RPMI8226 (cell line): ENCODE results near the gene ZNF689.
"Not testable (repeated sequence)": the region's sequence is repeated elsewhere in the genome, so short reads cannot be mapped to it uniquely, and the experiment has no call there.

Experiments
- DNase-seq: peaks from one replicate; pipeline ENCODE4 v3.0.0-alpha.2; 2015

Gene ZNF689

GRCh38 chr16:30633526-30633925 lies 23.3 kb upstream of the ZNF689 start:
- DNase-seq, result no peak

DNA sequence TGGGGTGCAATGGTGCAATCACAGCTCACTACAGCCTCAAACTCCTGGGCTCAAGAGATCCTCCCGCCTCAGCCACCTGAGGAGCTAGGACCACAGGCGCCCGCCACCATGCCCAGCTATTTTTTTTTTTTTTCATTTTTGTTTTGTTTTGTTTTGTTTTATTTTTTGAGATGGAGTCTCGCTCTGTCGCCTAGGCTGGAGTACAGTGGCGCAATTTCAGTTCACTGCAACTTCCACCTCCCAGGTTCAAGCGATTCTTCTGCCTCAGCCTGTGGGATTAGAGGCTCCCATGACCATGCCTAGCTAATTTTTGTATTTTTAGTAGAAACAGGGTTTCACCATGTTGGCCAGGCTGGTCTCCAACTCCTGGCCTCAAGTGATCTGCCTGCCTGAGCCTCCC lies 22.3 kb upstream of the ZNF689 start:
- DNase-seq, result not testable (repeated sequence)

DNA sequence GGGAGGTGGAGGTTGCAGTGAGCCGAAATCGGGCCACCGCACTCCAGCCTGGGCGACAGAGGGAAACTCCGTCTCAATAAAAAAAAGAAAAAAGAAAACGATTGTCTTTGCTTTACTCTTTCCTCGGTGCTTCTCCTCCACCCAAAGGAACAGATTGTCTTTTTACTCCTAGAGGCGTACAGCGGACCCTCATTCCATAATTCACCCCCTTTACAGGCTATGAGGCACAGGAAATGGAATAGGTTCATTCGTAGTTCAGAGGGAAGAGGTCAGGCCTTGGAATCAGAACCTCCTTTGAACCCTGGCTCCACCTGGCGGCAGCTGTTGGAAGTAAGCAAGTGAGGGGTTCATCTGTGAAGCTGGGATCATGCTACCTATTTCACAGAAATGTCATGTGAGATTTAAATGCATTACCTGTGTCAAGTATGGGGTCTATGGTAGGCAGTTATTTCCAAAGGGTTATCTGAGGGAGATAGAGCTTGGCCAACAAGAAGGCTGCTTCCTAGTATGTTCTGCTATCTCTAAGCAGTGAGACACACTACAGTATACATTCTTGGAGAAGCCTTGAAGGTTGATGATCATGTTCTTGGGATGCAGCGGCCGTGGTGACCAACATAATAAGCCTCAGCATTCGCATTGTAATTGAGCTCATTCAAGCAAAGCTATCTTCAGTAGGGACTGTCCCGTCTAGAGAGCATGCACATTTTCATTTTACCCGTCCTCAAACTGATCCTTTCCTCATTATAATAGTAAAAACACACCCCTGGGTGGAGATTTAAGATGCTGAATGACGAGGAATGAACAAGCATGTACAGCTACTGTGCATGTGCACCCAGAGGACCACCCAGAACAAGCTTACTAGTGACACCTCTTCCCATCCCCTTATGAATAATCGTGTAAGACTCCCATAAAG lies 18.7 kb upstream of the ZNF689 start:
- DNase-seq, result peak; percentile 92

DNA sequence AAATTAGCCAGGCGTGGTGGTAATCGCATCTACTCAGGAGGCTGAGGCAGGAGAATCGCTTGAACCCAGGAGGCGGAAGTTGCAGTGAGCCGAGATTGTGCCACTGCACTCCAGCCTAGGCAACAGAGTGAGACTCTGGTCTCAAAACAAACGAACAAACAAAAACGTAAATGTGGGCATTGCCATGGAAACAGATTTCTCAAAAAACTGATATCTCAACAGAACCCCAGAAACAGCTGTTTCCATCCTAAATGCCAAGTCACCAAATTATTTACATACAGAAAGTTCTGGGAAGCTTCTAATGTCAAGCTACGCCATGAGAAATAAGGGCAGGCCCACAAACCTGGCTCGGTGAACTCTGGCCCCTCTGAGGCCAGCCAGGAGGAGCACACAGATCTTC lies 16.0 kb upstream of the ZNF689 start:
- no peak for DNase-seq

DNA sequence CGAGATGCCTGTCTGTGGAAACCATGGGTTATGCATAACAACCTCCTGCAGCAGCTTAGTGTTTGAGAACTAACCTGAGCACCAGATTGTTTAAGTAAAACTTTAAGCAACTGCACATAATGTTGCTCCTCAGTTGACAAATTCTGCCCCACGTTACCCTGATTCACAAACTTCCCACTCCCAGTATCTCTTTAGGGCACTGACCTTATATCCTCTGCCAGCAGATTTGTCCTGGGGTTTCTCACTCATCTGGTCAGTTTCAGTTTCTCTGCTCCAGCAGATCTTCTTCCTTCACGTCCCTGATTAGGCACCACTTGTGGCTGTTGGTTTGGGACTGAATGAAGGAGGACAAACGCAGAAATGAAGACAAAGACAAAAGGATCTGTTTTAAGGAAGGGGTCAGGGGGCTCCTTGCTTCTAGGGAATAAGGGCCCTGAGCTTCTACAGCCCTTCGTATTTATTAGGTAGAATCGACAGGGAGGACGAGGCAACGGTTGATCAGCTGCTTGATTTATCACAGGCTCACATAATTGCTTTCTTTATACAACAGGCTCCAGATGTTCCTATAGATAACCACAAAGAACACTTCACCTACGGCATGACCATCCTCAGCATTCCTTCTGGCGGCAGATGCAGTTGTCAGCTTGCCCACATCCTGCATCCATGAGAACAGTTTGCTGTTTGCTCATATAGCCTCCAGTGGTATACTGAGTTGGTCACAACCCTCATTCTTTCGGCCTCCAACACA lies 13.5 kb upstream of the ZNF689 start:
- DNase-seq, result no peak

- DNase-seq, result no peak
Measured at GRCh38 chr16:30622455-30623032, 12.4 kb upstream of the ZNF689 start.

DNA sequence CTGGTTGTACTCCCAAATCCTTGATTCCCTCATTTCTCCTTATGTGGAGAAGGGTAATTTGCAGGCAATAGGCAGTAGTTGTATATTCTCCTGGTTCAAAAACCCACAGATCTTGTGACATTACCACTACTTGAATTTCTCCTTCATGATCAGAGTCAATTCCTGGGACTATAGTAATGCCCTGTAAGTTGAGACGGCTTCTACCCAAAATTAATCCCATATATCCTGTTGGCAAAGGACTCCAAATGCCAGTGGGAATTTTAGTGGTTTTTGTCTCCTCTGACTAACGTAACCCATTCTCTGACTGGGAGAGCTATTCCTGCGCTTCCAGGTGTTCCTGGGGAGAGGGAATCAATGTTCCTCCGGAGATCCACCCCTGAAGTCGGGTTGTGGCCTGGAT lies 11.6 kb upstream of the ZNF689 start:
- no peak for DNase-seq

- no peak for DNase-seq
Measured at GRCh38 chr16:30620169-30620568, 10.0 kb upstream of the ZNF689 start.

- DNase-seq, result no peak
Measured at GRCh38 chr16:30619638-30620037, 9.4 kb upstream of the ZNF689 start.

GRCh38 chr16:30619202-30619601 lies 9.0 kb upstream of the ZNF689 start:
- DNase-seq, result no peak

DNA sequence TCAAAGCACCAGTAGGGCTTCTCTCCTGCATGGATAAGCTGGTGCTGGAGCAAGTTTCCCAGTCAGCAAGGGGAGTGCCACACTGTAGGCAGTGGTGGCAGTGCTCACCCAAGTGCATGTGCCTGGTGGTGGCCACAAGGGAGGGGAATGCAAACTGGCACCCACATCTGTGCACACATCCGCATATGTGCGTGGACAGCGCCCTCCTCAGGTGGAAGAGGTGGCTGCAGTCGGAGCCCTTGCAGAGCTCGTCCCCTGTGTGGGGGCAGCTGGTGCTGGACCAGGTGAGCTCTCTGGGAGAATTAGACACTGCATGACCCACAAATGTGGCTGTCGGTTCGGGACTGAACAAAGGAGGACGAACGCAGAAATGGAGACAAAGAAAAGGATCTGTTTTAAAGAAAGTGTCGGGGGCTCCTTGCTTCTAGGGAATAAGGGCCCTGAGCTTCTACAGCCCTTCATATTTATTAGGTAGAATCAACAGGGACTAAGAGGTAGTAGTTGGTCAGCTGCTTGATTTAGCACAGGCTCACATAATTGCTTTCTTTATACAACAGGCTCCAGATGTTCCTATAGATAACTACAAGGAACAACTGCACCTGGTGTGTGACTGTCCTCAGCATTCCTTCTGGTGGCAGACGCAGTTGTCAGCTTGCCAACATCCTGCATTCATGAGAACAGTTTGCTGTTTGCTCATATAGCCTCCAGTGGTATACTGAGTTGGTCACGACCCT lies 5.3 kb upstream of the ZNF689 start:
- peak; percentile 71 for DNase-seq

DNA sequence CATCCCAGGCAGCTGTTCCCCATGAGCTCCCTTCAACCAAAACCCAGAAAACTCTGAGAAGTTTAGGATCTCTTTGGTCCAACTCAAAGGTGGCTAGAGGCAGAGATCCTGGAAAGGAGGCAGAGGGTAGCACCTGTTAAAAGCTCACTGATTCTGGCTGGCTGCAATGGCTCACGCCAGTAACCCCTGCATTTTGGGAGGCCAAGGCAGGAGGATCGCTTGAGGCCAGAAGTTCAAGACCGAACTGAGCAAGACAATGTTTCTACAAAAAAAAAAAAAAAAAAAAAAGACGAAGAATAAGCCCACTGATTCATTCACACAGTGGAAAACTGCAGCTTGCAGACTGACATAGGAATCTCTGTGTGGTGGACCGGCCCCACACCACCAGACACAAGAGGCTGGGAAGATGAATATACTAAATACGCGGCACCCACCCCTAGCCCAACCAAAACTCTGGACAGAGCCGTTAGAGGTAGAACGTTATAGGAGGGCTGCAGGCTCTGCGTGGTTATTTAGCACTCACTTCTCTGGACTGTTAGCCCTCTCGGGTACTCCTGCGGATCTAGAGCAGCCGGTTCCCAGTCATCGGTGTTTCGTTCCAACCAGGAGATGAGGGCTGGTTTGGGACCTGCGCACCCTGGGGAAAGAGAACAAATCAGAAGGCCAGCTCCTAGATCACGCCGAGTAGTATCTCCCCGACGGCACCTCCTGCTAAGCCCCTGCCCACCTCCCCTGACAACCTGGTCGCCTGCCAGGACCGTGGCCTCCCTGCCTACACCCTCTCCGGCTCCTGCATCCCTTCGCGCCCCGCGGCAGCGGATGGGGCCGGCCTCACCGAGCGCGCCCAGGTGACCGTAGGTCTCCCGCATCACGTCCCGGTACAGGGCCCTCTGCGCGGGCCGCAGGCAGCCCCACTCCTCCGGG lies 925 bp downstream of the ZNF689 start:
- peak; percentile 67 for DNase-seq

GRCh38 chr16:30606004-30606403 lies 4.2 kb downstream of the ZNF689 start:
- DNase-seq, result no peak

- no peak for DNase-seq
Measured at GRCh38 chr16:30605158-30605557, 5.0 kb downstream of the ZNF689 start.

GRCh38 chr16:30604316-30604947 lies 5.8 kb downstream of the ZNF689 start:
- no peak for DNase-seq

- no peak for DNase-seq
Measured at GRCh38 chr16:30603945-30604315, 6.3 kb downstream of the ZNF689 start.

GRCh38 chr16:30602616-30603277 lies 7.4 kb downstream of the ZNF689 start:
- peak; percentile 79 for DNase-seq

- DNase-seq, result no peak
Measured at GRCh38 chr16:30601966-30602365, 8.2 kb downstream of the ZNF689 start.

- DNase-seq, result no peak
Measured at GRCh38 chr16:30600929-30601328, 9.3 kb downstream of the ZNF689 start.

DNA sequence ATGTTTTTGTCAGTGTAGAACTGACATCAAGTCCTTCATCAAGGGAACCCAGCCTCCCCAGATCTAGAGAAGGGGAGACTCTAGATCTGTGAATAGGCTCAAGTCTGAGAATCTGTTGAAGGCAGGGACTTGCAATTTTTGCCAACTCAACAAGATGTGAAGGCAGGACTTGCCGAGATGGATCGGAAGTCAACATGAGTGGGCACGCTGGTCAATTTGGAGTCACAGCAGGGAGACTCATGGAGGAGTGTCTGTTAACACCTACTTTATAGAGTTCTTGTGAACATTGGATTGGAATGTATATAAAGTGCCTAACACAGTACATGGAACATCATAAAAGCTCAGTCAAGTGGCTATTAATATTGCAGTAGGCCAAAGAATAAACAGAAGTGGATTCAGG lies 10.0 kb downstream of the ZNF689 start:
- peak; percentile 37 for DNase-seq

DNA sequence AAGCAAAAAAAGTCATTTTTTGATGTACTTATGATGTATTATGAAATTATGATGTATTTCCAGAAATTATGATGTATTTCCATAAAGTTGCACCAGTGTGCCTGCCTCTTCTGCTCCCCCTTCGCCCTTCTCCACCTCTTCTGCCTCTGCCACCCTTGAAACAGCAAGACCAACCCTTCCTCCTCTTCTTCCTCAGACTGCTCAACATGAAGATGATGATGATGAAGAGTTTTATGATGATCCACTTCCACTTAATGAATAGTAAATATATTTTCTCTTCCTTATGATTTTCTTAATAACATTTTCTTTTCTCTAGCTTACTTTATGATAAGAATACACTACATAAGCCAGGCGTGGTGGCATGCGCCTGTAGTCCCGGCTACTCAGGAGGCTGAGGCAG lies 17.3 kb downstream of the ZNF689 start:
- no peak for DNase-seq
